ENCODE data around the gene WDFY3.

Gene WDFY3

GRCh38 chr4:84966382-84967242, at the start of gene WDFY3:
Gene WDFY3, minus strand, starts transcription at chr4:84966690. Its CDS starts 106,099 bp downstream, at chr4:84860591.
- DNase-seq: no peak

GRCh38 chr4:85005865-85006377, 39.4 kb upstream of the WDFY3 start:
- DNase-seq: no peak

GRCh38 chr4:85000343-85000742, 33.9 kb upstream of the WDFY3 start:
- no peak for DNase-seq

- no peak for DNase-seq
Measured at GRCh38 chr4:84995386-84995785, 28.9 kb upstream of the WDFY3 start.

GRCh38 chr4:84994280-84994679, 27.8 kb upstream of the WDFY3 start:
- no peak for DNase-seq

GRCh38 chr4:84985952-84986351, 19.5 kb upstream of the WDFY3 start:
- DNase-seq: no peak

GRCh38 chr4:84977396-84977795, 10.9 kb upstream of the WDFY3 start:
- DNase-seq: no peak

GRCh38 chr4:84973856-84974255, 7.4 kb upstream of the WDFY3 start:
- no peak for DNase-seq

- DNase-seq: no peak
Measured at GRCh38 chr4:84971319-84971932, 4.9 kb upstream of the WDFY3 start.

GRCh38 chr4:84968925-84969324, 2.4 kb upstream of the WDFY3 start:
- no peak for DNase-seq

- no peak for DNase-seq
Measured at GRCh38 chr4:84967243-84967690, 777 bp upstream of the WDFY3 start.

GRCh38 chr4:84965553-84966381, 723 bp downstream of the WDFY3 start:
- no peak for DNase-seq

GRCh38 chr4:84964995-84965552, 1.4 kb downstream of the WDFY3 start:
- DNase-seq: no peak

GRCh38 chr4:84962102-84962501, 4.4 kb downstream of the WDFY3 start:
- no peak for DNase-seq

GRCh38 chr4:84958434-84958833, 8.1 kb downstream of the WDFY3 start:
- DNase-seq: no peak

GRCh38 chr4:84957514-84958420, 8.7 kb downstream of the WDFY3 start:
- no peak for DNase-seq

- no peak for DNase-seq
Measured at GRCh38 chr4:84956014-84956413, 10.5 kb downstream of the WDFY3 start.

GRCh38 chr4:84954982-84955567, 11.4 kb downstream of the WDFY3 start:
- no peak for DNase-seq

- no peak for DNase-seq
Measured at GRCh38 chr4:84952776-84953175, 13.7 kb downstream of the WDFY3 start.

- no peak for DNase-seq
Measured at GRCh38 chr4:84952004-84952403, 14.5 kb downstream of the WDFY3 start.

GRCh38 chr4:84948056-84948455, 18.4 kb downstream of the WDFY3 start:
- no peak for DNase-seq

Measured in activated CD4-positive, alpha-beta T cell treated with anti-CD3 and anti-CD28 coated beads, Interleukin-2, amount 50 U/mL, for 1 hour (primary cell).